ENCODE results near the gene ZSCAN22.
A peak's percentile ranks its signal among the peaks of the same experiment; 100 is the strongest.
"Not testable (repeated sequence)": the region's sequence is repeated elsewhere in the genome, so short reads cannot be mapped to it uniquely, and the experiment has no call there.

Gene ZSCAN22

DNA sequence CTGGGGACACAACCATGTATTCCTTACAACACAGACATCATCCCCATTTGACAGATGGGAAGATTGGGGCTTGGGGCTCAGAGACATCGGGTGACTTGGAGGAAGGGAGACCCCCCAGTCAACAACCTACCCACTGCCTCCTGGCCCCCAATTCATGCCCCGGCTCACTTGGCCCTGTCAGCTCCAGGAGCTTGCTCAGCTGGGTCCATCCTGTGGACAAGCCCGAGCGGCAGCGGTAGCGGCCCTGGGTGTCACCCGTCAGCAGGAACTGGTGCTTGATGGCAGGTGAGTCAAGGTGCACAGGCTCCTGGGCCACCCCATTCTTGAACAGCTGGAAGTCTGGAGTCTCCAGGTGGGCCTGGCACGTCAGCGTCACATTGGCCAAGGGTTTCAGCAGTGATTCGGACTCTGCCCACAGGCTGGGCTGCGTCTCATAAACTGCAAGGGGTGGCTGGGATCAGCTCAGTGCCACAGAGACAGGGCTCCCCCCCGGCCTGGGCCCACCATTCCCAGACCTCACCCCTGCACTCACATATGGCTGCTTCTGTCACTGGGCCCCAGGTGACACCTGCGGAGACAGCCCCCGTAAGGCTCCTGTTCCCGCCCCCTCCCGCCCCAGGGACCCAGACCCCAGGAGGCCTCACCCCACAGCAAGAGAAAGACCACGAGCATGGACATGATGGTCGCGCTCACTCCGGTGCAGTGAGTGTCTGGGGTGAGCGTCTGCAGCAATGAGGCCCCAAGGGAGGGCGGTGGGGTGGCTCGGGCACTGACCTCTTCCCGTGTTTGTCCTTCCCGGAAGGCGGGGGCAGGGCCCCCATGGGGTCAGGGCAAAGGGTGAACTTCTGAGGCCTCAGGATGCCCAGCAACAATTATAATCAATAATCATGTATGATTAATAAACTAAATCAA is 26.2 kb downstream of the ZSCAN22 start, which contains the start of gene A1BG:
Gene A1BG (minus strand): TSS at position 733 of the 912 bp plus-strand sequence. CDS start 55 bp downstream, at position 678.
- ATAC-seq = no peak

DNA sequence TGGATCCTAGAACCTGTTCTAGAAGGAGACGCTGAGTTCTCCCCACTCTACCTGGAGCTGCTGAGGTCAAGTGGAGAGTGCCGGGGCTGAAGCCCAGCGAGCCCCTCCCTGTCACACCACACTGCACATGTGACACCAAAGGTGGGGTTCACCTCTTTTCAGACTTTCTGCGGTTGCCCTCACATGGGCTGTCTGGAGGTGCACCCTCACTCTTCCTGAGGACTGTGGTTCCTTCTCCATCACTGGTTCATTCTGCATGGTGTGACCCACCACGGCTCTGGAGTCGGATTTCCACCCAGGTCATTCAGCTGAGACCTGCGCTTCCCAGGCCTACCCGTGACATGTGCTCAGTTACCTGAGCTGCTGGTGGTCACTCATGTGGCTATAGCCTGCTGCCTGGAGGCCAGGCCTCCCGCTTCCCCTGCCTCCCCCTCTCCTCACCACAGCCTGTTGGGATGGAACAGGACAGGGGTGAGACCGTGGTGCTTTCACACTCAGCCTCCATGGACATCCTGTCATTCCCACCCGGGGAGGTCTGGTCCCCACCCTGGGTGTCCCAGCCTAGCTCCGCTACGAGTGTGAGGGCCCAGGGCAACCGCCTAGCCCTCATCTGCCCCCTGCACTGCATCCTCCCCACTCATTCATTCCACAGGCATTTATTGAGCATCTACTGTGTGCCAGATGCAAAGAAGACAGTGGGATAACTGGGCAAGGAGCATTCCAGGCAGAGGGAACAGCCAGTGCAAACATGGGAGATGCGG is 27.1 kb downstream of the ZSCAN22 start:
- ATAC-seq = no peak

DNA sequence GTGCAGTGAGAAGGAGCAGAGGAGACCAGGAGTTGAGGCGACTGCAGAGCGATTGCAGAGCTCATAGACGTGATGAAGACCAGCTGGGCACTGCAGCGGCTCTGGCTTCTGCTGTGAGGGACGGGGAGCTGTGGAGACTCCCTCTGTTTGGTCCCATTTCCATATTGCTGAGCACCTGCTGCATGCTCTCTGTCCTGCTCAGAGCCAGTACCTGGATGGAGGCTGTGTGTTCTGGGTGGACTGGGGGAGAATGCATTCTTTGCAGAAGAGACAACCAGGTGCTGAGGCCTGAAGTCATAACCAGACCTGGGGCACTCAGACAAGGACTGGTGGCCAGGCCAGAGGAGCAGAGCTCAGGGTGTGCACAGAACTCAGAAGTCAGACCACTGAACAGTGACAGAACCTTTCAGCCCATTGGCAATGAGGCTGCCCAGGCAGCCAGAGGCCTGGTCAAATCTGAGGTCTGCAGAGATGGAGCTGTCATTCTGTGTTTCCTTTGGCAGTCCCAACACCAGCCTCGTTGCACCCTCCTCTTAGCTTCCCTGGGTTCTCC is 27.8 kb downstream of the ZSCAN22 start:
- no peak for ATAC-seq

DNA sequence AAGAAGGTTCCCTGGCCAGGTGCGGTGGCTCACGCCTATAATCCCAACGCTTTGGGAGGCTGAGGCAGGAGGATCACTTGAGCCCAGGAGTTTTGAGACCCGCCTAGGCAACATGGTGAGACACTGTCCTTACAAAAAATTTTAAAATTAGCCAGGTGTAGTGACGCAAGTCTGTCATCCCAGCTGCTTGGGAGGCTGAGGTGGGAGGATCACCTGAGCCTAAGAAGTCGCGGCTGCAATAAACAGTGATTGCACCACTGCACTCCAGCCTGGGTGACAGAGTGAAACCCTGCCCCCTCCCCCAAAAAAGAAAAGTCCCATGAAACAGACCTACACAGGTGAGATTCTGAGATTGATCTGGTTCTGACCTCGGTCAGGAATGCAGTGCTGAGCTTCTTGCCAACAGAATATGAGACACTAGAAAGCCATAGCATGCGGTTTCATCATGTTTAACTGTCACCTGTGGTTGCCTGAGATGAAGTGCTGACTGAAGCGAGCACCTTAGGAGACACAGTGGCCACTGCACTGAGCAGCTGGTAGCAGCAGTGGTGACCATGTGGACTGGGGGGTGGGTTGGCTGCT is 28.5 kb downstream of the ZSCAN22 start:
- no peak for ATAC-seq

DNA sequence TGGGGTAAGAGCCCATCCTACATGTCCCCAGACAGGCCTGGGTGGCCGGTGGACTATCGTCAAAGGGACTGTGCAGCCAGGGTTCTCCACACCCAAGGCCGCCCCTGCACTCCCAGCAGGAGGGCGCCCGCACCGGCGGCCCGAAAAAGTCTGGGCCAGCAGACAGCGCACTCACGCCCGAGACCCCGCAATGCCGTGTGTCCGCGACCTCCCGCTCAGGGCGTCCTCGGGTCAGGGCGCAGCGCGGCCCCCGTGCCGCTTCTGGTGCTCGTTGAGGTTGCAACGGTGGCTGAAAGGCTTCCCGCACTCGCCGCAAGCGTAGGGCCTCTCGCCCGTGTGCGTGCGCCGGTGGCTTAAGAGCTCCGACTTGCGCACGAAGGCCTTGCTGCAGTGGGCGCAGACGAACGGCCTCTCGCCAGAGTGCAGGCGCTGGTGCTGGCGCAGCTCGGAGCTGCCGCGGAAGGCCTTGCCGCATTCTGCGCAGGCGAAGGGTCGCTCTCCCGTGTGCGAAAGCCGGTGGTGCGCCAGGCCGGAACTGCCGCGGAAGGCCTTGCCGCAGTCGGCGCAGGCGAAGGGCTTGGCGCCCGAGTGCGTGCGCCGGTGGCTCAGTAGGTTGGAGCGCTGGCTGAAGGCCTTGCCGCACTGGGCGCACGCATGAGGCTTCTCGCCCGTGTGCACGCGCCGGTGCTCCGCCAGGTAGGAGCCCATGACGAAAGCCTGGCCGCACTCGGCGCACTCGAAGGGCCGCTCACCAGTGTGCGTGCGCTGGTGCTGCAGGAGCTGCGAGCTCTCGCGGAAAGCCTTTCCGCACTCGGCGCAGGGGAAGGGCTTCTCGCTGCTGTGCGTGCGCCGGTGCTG is 29.3 kb downstream of the ZSCAN22 start:
- peak; percentile 53 to 60 for ATAC-seq

DNA sequence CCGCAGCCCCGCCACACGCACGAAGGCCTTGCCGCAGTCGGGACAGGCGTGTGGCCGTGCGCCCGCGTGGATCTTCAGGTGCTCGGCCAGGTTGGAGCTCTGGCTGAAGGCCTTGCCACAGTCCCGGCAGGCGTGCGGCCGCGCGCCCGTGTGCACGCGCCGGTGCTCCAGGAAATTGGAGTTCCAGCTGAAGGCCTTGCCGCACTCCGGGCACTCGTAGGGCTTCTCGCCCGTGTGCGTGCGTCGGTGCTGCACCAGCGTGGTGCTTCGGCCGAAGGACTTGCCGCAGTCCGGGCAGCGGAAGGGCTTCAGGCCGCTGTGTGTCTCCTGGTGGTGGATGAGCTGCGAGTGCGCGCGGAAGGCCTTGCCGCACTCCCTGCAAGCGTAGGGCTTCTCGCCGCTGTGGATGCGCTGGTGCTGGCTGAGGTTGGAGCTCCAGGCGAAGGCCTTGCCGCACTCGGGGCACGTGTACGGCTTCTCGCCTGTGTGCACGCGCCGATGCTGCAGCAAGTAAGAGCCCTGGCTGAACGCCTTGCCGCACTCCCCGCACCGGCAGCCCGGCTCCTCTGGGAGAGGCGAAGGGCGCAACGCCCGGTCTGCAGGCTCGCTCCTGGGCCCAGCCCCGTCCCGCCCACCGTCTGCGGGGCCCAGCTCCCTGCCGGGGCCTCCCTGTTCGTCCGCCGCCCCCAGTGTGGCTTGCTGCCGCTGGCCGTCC is 30.1 kb downstream of the ZSCAN22 start:
- peak in 1 of 2 donors; percentile 2 for ATAC-seq

DNA sequence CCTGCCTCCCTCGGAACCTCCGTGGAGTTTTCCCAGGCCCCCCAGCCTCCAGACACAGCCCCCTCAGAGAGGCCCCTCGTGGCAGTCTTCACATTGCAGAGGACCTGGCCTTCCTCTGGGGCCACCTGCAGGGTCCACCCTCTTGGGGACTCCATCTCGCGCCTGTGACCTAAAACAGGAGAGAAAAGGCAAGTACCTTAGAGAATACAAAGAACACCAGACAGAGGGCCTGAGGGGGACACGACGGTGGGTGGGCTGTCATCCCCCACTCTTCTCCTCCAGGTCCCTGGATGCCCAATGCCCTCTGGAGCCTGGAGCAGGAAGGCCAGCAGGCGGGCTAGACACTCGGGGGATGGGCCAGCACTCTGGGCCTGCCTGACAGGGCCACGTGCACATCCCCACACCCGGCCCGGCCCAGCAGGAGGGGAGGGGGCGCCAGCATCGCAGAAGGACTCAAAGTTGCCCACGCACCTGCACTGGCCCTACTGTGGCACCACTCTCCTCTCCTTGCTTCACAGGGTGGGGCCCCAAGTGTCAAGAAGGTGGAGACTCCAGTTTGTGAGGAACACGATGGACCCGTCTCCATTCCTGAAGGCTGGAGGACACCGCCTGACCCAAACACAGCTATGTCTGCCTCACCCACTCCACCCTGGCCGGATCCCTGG is 30.8 kb downstream of the ZSCAN22 start:
- no peak for ATAC-seq

DNA sequence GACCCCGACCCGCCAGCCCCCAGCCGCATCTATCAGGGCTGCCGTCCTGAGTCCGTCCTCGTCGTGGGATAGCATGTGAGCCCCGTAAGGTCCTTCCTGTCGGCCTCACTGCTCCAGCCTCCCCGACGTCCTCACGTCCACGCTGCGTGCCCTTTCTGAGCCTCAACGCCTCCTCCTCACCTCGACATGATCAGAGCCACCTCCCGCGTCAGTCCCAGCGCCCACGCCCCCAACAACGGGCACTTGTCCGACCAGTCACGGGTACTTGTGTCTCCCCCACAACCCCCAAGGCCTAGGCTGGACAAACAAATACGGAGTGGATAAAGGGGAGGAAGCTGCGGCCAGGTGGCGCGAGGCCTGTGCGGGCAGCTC is 35.1 kb downstream of the ZSCAN22 start:
- ATAC-seq = peak; percentile 6 to 7

DNA sequence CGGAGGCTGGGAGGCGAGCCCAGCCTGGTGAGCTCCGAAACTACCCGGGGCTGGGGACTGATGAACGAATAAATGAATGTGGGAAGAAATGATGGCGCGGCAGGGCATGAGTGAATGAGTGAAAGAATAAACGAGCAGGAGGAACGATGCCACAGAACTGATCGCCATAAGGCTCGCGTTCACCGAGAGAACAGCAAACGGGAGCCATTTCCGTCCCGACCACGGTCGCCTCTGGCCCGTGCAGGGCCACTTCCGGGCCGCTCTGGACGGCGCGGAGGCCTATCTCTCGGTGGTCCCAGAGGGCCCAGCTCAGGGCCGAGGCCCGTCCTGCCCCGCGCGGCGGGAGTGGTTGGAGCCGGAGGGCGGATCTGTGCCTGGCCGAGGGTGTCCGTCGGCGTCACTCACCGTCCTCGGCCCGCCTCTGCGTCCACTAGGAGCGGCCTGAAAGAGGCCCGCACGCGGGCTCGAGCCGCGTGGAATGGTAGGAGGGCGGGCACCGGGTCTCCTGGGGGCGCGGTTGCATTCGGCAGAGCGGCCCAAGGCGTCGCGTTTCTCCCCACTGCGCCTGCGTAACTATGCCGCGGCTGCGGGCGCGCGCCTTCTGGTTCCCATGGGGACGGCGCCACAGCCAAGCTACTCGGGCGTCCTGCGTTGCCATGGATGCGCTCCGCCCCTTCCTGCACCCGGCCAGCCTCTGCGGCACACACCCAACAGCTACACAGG is 35.6 kb downstream of the ZSCAN22 start, which contains the start of gene ZNF497:
Gene ZNF497 (minus strand): TSS at position 480 of the 723 bp plus-strand sequence. CDS start 5,116 bp downstream, outside the sequence.
- ATAC-seq = peak; percentile 94 to 95

DNA sequence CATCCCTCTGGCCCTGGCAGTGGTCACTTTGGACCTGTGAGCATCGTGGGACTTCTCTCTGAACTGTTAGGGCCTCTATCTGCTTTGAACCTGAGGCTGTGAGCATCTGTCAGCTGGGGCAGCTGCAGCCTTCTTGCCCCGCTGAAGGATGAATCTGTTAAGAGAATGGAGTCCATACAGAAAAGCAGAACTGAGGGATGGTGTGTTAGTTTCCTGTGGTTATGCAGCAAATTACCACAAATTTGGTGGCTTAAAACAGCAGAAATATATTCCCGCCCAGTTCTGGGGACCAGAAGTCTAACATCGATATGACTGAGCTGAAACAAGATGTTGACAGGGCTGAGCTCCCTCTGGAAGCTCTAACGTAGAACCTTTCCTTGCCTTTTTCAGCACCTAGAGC is 37.4 kb downstream of the ZSCAN22 start:
- ATAC-seq = no peak

DNA sequence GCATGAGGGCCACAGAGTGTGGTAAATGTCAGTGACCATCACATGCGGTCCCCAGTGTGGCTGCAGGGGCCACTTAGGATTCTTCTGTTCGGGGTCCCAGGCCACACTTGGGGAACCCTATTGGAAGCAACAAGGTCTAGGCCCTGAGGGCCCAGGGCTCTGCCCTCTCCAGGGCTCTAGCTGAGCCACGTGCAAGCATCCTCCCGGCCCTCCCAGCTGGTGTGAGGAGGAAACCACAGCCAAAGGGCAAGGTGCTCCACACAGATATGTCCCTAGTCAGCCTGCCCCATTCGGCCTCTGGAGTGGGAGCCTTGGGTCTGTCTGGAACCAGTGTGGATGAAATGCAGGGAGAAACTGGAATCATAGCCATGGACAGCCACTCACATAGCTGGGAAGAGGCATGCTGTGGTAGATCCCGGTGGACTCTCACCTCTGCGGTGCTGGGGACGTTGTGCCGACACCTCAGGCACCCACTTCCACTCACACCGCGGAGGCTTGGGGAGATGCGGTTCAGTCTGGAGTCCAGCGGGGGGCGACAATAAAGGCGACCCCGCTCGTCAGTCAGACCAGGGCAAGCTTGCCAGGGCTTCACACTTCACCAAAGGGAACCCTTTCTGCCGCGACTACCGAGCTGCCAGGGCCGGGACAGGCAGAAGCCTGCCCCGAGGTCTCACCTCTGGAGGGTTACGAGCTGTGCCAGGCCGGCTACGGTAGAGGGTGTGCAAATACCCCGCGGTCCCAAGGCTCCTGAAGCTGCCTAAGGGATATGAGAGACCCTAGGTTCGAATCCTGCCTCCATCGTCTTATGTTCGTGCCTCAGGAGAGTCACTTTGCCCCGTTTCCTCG is 40.0 kb downstream of the ZSCAN22 start:
- no peak for ATAC-seq

DNA sequence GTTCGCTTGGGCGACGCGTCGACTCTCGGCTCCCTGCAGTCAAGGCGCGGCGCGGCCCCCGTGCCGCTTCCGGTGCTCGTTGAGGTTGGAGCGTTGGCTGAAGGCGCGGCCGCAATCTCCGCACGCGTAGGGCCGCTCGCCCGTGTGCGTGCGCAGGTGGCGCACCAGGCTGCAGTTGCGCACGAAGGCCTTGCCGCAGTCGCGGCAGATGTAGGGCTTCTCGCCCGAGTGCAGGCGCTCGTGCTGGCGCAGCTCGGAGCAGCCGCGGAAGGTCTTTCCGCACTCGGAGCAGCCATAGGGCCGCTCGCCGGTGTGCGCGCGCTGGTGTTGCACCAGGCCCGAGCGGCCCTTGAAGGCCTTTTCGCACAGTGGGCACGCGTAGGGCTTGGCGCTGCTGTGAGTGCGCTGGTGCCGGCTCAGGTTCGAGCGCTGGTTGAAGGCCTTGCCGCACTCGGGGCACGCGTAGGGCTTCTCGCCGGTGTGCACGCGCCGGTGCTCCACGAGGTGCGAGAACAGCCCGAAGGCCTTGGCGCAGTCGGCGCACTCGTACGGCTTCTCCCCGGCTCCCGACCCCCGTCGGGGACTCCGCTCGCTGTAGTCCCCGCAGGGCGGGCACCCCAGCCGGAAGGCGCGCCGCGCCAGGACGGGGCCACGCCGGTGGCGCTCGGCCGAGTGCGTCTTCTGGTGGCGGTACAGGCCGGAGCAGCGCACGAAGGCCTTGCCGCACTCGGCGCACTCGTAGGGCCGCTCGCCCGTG is 41.1 kb downstream of the ZSCAN22 start:
- no peak for ATAC-seq

DNA sequence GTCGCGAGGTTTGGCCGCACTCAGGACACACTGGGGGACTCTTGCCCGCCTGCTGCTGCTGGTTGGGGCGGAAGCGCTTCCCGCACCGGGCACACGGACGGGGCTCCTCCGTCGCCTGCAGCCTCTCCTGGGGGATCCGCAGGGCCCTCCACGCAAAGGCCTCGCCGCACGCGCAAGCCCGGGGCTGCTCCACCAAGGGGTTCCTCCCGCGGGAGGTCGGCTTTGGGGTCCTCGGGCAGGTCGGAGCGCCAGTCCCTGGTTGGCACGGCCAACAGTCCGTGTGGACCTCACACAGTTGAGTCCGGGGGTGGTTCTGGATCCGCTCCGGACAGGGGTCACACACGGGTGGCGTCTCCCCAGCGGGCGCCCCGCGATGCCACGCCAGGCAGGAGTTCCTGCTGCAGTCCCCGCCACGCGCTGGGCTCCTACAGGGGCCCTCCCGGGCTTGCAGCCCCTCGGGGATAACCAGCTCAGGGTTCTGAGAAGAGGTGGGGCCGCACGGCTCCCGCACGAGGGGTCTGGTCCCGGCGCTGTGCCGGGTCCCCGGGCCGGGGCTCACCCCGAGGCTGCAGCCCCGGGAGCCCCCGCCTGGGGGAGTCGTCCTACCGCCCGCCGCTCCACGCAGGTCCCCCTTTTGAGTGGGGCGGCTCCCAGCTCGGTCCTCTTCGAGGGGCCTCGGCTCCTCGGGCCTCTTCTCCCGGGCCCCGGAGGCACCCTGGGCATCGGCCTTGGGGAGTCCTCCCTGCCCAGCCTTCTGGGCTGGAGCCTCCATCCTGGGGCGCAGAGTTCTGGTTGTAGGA is 42.0 kb downstream of the ZSCAN22 start:
- no peak for ATAC-seq

DNA sequence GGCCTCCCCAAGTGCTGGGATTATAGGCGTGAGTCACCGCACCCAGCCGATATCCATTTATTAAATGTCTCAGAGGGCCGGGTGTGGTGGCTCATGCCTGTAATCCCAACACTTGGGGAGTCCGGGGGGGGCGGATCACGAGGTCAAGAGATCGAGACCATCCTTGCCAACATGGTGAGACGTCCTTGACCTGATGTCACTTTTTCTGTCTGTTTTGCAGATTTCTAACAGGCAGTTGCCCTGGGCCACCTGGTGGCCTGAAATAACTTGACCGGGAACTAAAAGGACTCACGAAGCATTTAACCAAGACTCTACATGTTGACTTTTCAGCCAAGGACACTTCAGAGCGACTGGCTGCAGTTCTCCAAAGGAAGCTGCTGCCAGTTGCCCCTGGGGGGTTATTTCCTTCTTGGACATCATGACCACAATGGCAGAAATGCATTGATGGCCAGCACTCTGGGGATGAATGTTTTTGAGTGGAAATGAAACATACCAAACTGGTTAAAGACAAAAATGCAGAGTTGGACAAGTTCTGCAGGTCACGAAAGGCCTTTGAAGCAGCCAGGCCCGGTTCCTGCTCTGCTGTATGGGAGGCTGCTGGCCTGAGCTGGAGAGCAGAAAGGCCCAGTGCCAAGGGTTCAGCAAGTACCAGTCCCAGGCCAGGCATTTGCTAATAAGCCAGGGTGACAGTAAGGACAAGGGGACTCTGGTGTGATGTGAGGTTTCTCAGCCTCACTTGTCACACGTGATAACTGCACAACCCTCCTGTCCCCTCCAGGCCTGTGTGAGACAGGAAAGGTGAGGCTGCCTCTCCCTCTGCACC is 45.7 kb downstream of the ZSCAN22 start:
- no peak for ATAC-seq

DNA sequence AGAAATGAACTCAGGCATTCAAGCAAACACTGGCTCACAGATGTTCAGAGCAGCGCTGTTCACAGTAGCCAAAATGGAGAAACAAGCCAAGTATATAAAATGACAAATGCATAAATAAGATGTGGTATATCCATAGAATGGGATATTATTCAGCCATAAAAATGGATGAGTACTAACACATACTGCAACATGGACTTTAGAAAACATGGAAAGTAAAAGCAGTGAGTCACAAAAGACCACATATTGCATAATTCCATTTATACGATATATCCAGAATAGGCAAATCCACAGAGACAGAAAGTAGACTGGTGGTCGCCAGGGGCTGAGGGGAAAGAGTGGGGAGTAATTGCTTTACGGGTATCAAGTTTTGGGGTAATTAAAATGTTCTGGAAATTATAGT is 47.4 kb downstream of the ZSCAN22 start:
- no peak for ATAC-seq

DNA sequence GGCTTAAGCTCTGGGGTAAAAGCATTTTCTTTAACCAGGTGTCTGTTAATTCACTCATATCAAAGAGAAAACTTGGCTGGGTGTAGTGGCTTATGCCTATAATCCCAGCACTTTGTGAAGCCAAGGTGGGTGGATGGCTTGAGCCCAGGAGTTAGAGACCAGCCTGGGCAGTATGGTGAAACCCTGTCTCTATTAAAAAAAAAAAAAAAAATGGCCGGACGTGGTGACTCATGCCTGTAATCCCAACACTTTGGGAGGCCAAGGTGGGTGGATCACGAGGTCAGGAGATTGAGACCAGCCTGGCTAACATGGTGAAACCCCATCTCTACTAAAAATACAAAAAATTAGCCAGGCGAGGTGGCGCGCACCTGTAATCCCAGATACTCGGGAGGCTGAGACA is 49.9 kb downstream of the ZSCAN22 start:
- not testable (repeated sequence) for ATAC-seq

All from activated CD4-positive, CD25-positive, alpha-beta regulatory T cell treated with anti-CD3 and anti-CD28 coated beads, Interleukin-2, amount 50 U/mL, for 24 hours (primary cell).